ENCODE data around the gene SUPT20H. TPM values are rescaled to one million over a fixed set of nuclear protein-coding genes. Genes with fewer than 3 reads are reported as not detected.

SUPT20H gene
- total and polyA plus RNA-seq, 12 donors: 17.9 to 55.2 (median 40.4) TPM

- intact Hi-C loops (cut with DNase I): no loop called here
- TF ChIP-seq POLR2A (IDR thresholded peaks at IDR 0.05): no peak
- TF ChIP-seq CTCF (IDR thresholded peaks at IDR 0.05): no peak
- WGBS, 4 donors: 89 to 100% (median 91%) methylated on average over 2 of the region's 2 CpGs
- DNase-seq: no peak
- peaks cover 0 to 89% of the 10 kb centered on the region in 2 donors for H3K36me3 ChIP-seq (replicated peaks in 1 of 2)
- H3K4me3 ChIP-seq: no peak overlapping the region
- no peaks in the 10 kb centered on the region for H3K9me3 ChIP-seq (replicated peaks in 1 of 3)
- peaks cover 0 to 10% of the 10 kb centered on the region in 2 donors for H3K4me1 ChIP-seq (replicated peaks in 1 of 2)
- no peak overlapping the region for H3K27ac ChIP-seq
- H3K27me3 ChIP-seq: no peaks in the 10 kb centered on the region
Observed at GRCh38 chr13:37027639-37028038, 31.8 kb downstream of the SUPT20H start.

- DNase-seq: no peak
- 96 to 100% (median 99%) methylated on average over 1 of the region's 1 CpG for WGBS, 4 donors
- H3K36me3 ChIP-seq (replicated peaks in 1 of 2): peaks cover 0 to 89% of the 10 kb centered on the region in 2 donors
- no peak overlapping the region for H3K27ac ChIP-seq
- intact Hi-C loops (cut with DNase I): no loop called here
- no peak overlapping the region for H3K4me3 ChIP-seq
- no peak for TF ChIP-seq CTCF (IDR thresholded peaks at IDR 0.05)
- no peak for TF ChIP-seq POLR2A (IDR thresholded peaks at IDR 0.05)
- no peaks in the 10 kb centered on the region for H3K27me3 ChIP-seq
- peaks cover 0 to 10% of the 10 kb centered on the region in 2 donors for H3K4me1 ChIP-seq (replicated peaks in 1 of 2)
- no peaks in the 10 kb centered on the region for H3K9me3 ChIP-seq (replicated peaks in 1 of 3)
Observed at GRCh38 chr13:37026771-37027170, 32.7 kb downstream of the SUPT20H start.

GRCh38 chr13:37023871-37024270, 35.6 kb downstream of the SUPT20H start:
- Histone ChIP-seq H3K9me3 (replicated peaks in 1 of 3) (peaks cover 0 to 6% (median 0%) of the 10 kb centered on the region in 3 donors), H3K27ac (no peak overlapping the region), H3K36me3 (replicated peaks in 1 of 2) (peaks cover 5 to 88% of the 10 kb centered on the region in 2 donors), H3K4me1 (replicated peaks in 1 of 2) (no peaks in the 10 kb centered on the region), H3K27me3 (no peaks in the 10 kb centered on the region), H3K4me3 (no peak overlapping the region)
- DNase-seq: no peak
- WGBS, 4 donors: 46 to 66% (median 62%) methylated on average over 1 of the region's 1 CpG
- no peak for TF ChIP-seq CTCF (IDR thresholded peaks at IDR 0.05)
- TF ChIP-seq POLR2A (IDR thresholded peaks at IDR 0.05): no peak
- intact Hi-C loops (cut with DNase I): no loop called here

GRCh38 chr13:37014609-37015008, 44.9 kb downstream of the SUPT20H start:
- 84 to 96% (median 88%) methylated on average over 1 of the region's 1 CpG for WGBS, 4 donors
- TF ChIP-seq POLR2A (IDR thresholded peaks at IDR 0.05) (no peak), CTCF (IDR thresholded peaks at IDR 0.05) (no peak)
- intact Hi-C loops (cut with DNase I): no loop called here
- Histone ChIP-seq H3K4me1 (replicated peaks in 1 of 2) (no peaks in the 10 kb centered on the region), H3K9me3 (replicated peaks in 1 of 3) (peaks cover 0 to 8% (median 0%) of the 10 kb centered on the region in 3 donors), H3K36me3 (replicated peaks in 1 of 2) (peaks cover 0 to 64% of the 10 kb centered on the region in 2 donors), H3K27ac (no peak overlapping the region), H3K27me3 (no peaks in the 10 kb centered on the region), H3K4me3 (no peak overlapping the region)
- DNase-seq: no peak

Data from adrenal gland (tissue), 12 donors.